Chondrocyte (in vitro differentiated cells): ENCODE measurements around the gene DAP3. TPM values are rescaled to one million over a fixed set of nuclear protein-coding genes. Genes with fewer than 3 reads are reported as not detected.
"Not testable (repeated sequence)": the region's sequence is repeated elsewhere in the genome, so short reads cannot be mapped to it uniquely, and the experiment has no call there.

Experiments used
- DNase-seq: peaks from one replicate; pipeline ENCODE4 v3.0.0; 2021; ENCODE audit warnings: mixed read lengths, low spot score
- H3K27ac Mint-ChIP-seq: one replicate; pipeline ENCODE4 v1.8.0; 2021; ENCODE audit warnings: mild to moderate bottlenecking, moderate library complexity, mixed read lengths; ENCODE audit not compliant: unreplicated experiment
- H3K27me3 Mint-ChIP-seq: 2 replicates; pipeline ENCODE4 v1.8.0; 2021; ENCODE audit warnings: low read depth, mixed read lengths
- H3K36me3 Mint-ChIP-seq: 2 replicates; pipeline ENCODE4 v1.8.0; 2021; ENCODE audit warnings: low read depth, mixed read lengths
- H3K4me1 Mint-ChIP-seq: 2 replicates; pipeline ENCODE4 v1.8.0; 2021; ENCODE audit warnings: low read depth, mild to moderate bottlenecking, mixed read lengths
- H3K4me3 Mint-ChIP-seq: one replicate; pipeline ENCODE4 v1.8.0; 2021; ENCODE audit warnings: mild to moderate bottlenecking, moderate library complexity, mixed read lengths; ENCODE audit not compliant: unreplicated experiment
- H3K9me3 Mint-ChIP-seq: 2 replicates; pipeline ENCODE4 v1.8.0; 2021; ENCODE audit warnings: low read depth, mixed read lengths
- total RNA-seq: library from RNA; stranded (reverse); gene quantifications from 3 replicates; pipeline ENCODE4 v1.2.1, GENCODE V29; 2021
- TF ChIP-seq, protein P1 (sequence below): fragments of 200-600 bp; sonication (generic); IDR thresholded peaks from 2 replicates; pipeline ENCODE4 v1.5.0; 2021; ENCODE audit warnings: antibody characterized with exemption, mild to moderate bottlenecking, moderate library complexity

Gene DAP3
- total RNA-seq, 1 donor from 2014 or later: 64.8 TPM

DNA sequence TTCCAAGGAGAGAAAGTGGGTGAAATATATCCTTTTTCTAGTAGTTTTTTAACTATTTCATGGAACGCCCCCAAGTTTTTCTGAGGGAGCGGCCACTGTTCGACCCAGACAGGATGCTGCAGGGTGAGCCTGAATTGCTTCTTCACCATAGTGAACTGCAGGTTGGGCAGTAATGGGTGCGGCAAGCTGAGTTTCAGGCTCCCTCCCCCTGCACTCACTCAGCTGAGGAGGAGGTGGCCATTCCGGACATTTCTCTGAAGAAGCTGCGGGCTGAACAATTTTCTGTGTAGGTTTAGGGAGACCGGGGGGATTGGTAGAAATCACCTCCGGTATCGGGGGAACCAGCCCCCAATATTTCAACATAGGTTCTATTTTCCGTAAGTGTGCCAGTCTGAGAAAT, 8.2 kb downstream of the DAP3 start:
- peak overlapping the region; percentile 30 for H3K27ac Mint-ChIP-seq
- no peaks in the 10 kb centered on the region for H3K27me3 Mint-ChIP-seq
- no peak for DNase-seq
- no peak overlapping the region for H3K4me3 Mint-ChIP-seq
- H3K9me3 Mint-ChIP-seq: no peaks in the 10 kb centered on the region
- TF ChIP-seq, protein P1, sequence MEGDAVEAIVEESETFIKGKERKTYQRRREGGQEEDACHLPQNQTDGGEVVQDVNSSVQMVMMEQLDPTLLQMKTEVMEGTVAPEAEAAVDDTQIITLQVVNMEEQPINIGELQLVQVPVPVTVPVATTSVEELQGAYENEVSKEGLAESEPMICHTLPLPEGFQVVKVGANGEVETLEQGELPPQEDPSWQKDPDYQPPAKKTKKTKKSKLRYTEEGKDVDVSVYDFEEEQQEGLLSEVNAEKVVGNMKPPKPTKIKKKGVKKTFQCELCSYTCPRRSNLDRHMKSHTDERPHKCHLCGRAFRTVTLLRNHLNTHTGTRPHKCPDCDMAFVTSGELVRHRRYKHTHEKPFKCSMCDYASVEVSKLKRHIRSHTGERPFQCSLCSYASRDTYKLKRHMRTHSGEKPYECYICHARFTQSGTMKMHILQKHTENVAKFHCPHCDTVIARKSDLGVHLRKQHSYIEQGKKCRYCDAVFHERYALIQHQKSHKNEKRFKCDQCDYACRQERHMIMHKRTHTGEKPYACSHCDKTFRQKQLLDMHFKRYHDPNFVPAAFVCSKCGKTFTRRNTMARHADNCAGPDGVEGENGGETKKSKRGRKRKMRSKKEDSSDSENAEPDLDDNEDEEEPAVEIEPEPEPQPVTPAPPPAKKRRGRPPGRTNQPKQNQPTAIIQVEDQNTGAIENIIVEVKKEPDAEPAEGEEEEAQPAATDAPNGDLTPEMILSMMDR: no peak
- H3K4me1 Mint-ChIP-seq: peaks cover 33% of the 10 kb centered on the region
- peaks cover 2% of the 10 kb centered on the region for H3K36me3 Mint-ChIP-seq

DNA sequence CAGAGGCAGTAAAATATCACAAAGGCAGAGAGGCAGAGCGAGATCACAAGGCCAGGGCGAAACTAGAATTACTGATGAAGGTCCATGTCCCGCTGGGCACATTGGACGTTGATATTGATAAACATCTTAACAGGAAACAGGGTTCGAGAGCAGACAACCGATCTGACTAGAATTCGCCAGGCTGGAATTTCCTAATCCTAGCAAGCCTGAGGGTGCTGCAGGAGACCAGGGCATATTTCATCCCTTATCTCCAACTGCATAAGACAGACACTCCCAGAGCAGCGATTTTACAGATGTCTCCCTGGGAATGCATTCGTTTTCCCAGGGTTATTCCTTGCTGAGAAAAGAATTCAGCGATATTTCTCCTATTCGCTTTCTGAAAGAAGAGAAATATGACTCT, 8.7 kb downstream of the DAP3 start:
- not testable (repeated sequence) for H3K27me3 Mint-ChIP-seq, H3K4me3 Mint-ChIP-seq, H3K36me3 Mint-ChIP-seq, H3K9me3 Mint-ChIP-seq, DNase-seq, H3K27ac Mint-ChIP-seq
- H3K4me1 Mint-ChIP-seq: peaks cover 33% of the 10 kb centered on the region

DNA sequence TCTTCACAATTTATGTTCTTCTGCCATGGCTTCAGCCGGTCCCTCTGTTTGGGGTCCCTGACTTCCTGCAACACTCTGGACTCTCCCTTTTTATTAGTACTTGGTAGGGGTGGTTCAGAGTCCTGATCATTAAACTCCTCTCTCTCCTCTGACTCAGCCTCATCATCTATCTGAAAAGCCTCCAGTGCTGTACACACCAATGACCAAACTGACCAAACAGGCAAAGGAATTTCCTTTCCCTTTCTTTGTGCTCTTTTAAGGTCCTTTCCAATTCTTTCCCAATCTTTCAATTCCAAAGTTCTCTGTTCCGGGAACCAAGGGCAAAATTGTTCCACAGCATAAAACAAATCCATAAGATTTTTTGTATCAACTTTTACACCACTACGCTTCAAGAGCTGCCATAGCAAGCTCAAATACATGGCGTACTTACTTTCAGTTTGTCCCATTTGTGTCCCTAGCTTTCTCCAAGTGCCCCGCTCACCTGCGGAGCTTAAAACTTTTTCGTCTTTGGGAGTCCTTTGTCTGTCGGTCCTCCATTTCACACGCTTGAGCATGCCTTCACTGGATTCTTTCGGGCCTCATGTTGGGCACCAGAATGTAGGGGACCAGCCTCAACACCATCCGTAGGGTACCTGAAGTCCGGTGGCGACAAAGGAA, 9.6 kb downstream of the DAP3 start:
- Mint-ChIP-seq H3K4me1 (peaks cover 33% of the 10 kb centered on the region), H3K27me3 (no peaks in the 10 kb centered on the region), H3K36me3 (no peaks in the 10 kb centered on the region), H3K9me3 (no peaks in the 10 kb centered on the region), H3K27ac (no peak overlapping the region), H3K4me3 (no peak overlapping the region)
- DNase-seq: no peak
- TF ChIP-seq, protein P1: no peak

DNA sequence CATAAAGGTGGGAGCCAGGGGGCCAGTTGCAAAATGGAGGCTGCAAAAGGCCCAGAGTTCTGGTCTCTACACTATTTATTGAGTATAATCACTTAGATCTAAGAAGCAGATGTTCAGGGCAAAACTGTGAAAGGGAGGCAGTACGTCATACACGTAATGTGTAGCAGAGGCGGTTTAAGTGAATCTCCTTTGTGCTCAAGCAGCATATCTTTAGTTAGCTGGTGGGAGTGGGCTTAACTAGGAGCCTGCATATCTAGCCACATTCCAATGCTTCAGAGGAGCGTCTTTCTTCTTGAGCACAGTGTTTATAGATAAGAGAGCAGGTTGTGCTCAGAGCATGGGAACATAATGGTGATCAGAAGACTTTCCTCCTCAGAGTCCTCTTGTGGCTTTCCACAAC, 10.2 kb downstream of the DAP3 start:
- not testable (repeated sequence) for H3K27ac Mint-ChIP-seq, DNase-seq, H3K4me3 Mint-ChIP-seq, H3K36me3 Mint-ChIP-seq, H3K9me3 Mint-ChIP-seq, H3K27me3 Mint-ChIP-seq
- peaks cover 33% of the 10 kb centered on the region for H3K4me1 Mint-ChIP-seq

DNA sequence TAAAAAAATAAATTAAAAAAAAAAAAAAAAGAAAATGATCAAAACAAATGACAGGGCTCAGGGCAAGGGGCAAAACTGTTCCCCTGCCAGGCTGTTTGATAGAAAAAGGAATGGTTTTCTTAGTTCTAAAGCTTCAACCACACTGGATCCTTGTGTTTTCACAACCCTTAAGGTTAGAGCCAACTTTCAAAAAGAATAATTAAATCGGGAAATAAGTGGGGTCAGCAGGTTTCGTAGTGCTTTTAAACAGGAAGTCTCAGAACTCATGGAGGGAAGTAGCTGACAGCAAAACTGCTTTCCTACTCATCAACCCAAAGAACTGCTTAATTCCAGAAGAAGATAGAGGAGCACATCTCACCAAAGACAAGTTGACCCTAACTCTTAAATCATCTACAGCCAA, 12.8 kb downstream of the DAP3 start:
- not testable (repeated sequence) for H3K27ac Mint-ChIP-seq, H3K36me3 Mint-ChIP-seq, H3K27me3 Mint-ChIP-seq, DNase-seq, H3K9me3 Mint-ChIP-seq, H3K4me3 Mint-ChIP-seq
- H3K4me1 Mint-ChIP-seq: peaks cover 25% of the 10 kb centered on the region

DNA sequence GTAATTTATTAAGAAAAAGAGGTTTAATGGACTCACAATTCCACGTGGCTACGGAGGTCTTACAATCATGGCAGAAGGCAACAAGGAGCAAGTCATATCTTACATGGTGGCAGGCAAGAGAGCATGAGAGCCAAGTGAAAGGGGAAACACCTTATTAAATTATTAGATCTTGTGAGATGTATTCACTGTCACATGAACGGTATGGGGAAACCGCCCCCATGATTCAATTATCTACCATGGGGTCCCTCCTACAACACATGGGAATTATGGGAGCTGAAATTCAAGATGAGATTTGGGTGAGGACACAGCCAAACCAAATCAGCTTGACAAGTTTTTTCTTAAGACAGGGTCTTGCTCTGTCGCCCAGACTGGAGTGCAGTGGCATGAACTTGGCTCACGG, 14.3 kb downstream of the DAP3 start:
- peaks cover 1% of the 10 kb centered on the region for H3K36me3 Mint-ChIP-seq
- H3K4me1 Mint-ChIP-seq: peaks cover 14% of the 10 kb centered on the region
- no peak overlapping the region for H3K27ac Mint-ChIP-seq
- no peaks in the 10 kb centered on the region for H3K27me3 Mint-ChIP-seq
- no peaks in the 10 kb centered on the region for H3K9me3 Mint-ChIP-seq
- TF ChIP-seq, protein P1: no peak
- DNase-seq: no peak
- no peak overlapping the region for H3K4me3 Mint-ChIP-seq

DNA sequence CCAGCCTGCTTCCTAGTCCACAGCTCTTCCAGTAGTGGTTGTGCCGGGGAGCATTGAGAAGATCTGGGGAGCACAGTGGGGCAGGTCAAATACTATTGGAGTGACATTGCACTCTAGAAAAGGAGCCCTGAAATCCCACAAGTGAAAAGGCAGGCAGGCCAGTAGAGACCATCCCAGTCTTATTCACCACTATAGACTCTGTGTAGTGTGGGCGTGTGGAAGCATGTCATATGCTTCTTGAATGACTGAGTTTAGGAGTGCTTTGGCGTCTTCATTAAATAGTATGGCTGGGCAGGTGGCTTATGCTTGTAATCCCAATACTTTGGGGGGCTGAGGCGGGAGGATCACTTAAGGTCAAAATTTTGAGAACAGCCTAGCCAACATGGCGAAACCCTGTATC, 15.5 kb downstream of the DAP3 start:
- not testable (repeated sequence) for H3K36me3 Mint-ChIP-seq, DNase-seq, H3K27ac Mint-ChIP-seq, H3K27me3 Mint-ChIP-seq, H3K4me3 Mint-ChIP-seq, H3K9me3 Mint-ChIP-seq, H3K4me1 Mint-ChIP-seq
